ENCODE data around the gene KRT23.

KRT23 gene, protein sequence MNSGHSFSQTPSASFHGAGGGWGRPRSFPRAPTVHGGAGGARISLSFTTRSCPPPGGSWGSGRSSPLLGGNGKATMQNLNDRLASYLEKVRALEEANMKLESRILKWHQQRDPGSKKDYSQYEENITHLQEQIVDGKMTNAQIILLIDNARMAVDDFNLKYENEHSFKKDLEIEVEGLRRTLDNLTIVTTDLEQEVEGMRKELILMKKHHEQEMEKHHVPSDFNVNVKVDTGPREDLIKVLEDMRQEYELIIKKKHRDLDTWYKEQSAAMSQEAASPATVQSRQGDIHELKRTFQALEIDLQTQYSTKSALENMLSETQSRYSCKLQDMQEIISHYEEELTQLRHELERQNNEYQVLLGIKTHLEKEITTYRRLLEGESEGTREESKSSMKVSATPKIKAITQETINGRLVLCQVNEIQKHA

DNA sequence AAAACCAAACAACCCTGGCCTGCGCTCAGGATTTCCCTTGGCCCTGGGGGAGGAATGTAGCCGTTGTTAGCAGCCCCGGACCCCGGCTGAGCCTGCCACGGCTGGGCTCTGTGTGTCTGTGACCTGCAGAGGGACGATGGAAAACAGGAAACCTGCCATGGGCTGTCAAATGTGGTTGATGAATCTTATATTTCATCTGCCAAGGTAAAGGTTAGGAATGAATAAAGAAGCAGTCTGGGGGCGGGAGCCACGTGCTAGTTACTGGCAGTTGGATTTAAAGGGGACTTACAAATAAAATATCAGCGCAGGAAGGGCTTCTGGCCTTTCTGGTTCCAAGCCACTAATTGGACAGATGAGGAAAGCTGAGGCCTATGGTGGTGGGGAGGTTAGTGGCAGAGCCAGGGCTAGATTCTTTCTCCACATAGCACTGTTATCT, at the start of gene KRT23:
KRT23 (minus strand) TSS at position 263 of the 436 bp plus-strand sequence. CDS start 1,043 bp downstream, outside the sequence.
- no peak for DNase-seq (ENCODE audit: extremely low read depth in 1 of 2, low read depth in 1 of 2)

- DNase-seq (ENCODE audit: extremely low read depth in 1 of 2, low read depth in 1 of 2) = no peak
These were observed 49.5 kb upstream of the KRT23 start for GRCh38 chr17:40986920-40987319.

- no peak for DNase-seq (ENCODE audit: extremely low read depth in 1 of 2, low read depth in 1 of 2)
These were observed 46.8 kb upstream of the KRT23 start, which contains the start of gene KRT40 for GRCh38 chr17:40984226-40984625. TSS of gene KRT40 (minus strand) at chr17:40984326. CDS start at chr17:40984273, 53 bp downstream.

- DNase-seq (ENCODE audit: extremely low read depth in 1 of 2, low read depth in 1 of 2) = no peak
These were observed 43.7 kb upstream of the KRT23 start for GRCh38 chr17:40981115-40981514.

GRCh38 chr17:40980596-40980995, 43.1 kb upstream of the KRT23 start:
- no peak for DNase-seq (ENCODE audit: extremely low read depth in 1 of 2, low read depth in 1 of 2)

GRCh38 chr17:40980117-40980516, 42.7 kb upstream of the KRT23 start:
- DNase-seq (ENCODE audit: extremely low read depth in 1 of 2, low read depth in 1 of 2) = no peak

GRCh38 chr17:40978575-40979151, 41.2 kb upstream of the KRT23 start:
- no peak for DNase-seq (ENCODE audit: extremely low read depth in 1 of 2, low read depth in 1 of 2)

GRCh38 chr17:40975516-40975915, 38.1 kb upstream of the KRT23 start:
- no peak for DNase-seq (ENCODE audit: extremely low read depth in 1 of 2, low read depth in 1 of 2)

GRCh38 chr17:40974366-40974765, 36.9 kb upstream of the KRT23 start:
- no peak for DNase-seq (ENCODE audit: extremely low read depth in 1 of 2, low read depth in 1 of 2)

DNA sequence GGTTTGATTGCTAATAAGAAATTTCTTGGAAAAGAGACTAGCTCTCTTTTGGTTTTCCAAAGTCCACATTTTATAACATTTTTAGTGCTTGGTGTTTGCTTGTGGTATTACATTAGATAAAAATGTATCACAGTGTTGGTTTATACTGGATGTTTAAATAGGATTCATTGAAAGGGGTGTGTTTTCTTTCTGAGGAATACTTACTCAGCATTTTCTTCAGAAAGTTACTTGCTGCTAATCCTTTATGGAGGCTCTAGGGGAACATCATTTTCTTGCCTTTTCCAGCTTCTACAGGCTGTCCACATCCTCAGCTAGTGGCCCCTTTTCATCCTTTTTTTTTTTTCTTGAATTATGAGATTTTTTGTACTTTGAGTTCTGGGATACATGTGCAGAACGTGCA, 30.1 kb upstream of the KRT23 start:
- DNase-seq (ENCODE audit: extremely low read depth in 1 of 2, low read depth in 1 of 2) = no peak

DNA sequence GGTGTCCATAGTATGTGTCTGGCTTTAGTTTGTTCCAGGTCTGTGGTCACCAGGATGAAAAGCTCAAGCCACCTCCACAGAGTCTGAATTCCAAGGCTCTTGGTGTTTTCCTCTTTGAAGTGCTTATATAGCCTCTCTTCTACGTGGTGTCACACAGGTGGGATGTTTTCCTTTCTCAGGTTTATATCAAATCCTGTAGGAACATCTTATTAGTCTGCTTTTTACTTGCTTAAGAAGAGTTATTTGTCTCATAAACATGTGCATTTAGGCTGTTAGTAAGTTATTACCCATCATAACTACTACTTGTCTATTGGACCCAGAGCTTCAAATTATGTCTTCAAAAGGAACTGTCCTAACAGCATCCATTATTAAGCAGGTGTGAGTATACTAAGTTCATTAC, 29.4 kb upstream of the KRT23 start, which contains the start of gene KRT39:
KRT39 (minus strand) TSS at position 101 of the 400 bp plus-strand sequence; CDS start at position 9, 92 bp downstream.
- no peak for DNase-seq (ENCODE audit: extremely low read depth in 1 of 2, low read depth in 1 of 2)

DNA sequence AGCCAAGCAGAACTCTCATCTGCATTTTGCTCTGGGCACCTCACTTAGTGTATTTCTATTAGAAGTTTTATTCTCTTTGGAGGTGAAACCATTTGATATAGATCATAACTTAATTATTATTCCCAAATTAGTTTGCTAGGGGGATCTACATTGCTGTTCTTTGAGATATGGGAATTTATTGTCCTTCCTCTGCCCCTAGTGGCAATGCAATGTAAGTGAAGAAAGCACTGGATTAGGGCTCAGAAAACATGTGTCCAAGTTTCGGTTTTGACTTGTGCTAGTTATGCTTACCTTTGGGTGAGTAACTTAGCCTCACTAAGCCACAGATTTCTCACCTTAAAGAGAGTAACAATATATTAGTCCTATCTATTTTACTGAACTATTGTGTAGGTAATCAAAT, 26.4 kb upstream of the KRT23 start:
- no peak for DNase-seq (ENCODE audit: extremely low read depth in 1 of 2, low read depth in 1 of 2)

- DNase-seq (ENCODE audit: extremely low read depth in 1 of 2, low read depth in 1 of 2) = no peak
These were observed 24.7 kb upstream of the KRT23 start for GRCh38 chr17:40962059-40962561.

GRCh38 chr17:40961591-40961990, 24.1 kb upstream of the KRT23 start:
- no peak for DNase-seq (ENCODE audit: extremely low read depth in 1 of 2, low read depth in 1 of 2)

- no peak for DNase-seq (ENCODE audit: extremely low read depth in 1 of 2, low read depth in 1 of 2)
These were observed 22.7 kb upstream of the KRT23 start for GRCh38 chr17:40960144-40960543.

GRCh38 chr17:40958086-40958953, 20.9 kb upstream of the KRT23 start:
- DNase-seq (ENCODE audit: extremely low read depth in 1 of 2, low read depth in 1 of 2) = no peak

DNA sequence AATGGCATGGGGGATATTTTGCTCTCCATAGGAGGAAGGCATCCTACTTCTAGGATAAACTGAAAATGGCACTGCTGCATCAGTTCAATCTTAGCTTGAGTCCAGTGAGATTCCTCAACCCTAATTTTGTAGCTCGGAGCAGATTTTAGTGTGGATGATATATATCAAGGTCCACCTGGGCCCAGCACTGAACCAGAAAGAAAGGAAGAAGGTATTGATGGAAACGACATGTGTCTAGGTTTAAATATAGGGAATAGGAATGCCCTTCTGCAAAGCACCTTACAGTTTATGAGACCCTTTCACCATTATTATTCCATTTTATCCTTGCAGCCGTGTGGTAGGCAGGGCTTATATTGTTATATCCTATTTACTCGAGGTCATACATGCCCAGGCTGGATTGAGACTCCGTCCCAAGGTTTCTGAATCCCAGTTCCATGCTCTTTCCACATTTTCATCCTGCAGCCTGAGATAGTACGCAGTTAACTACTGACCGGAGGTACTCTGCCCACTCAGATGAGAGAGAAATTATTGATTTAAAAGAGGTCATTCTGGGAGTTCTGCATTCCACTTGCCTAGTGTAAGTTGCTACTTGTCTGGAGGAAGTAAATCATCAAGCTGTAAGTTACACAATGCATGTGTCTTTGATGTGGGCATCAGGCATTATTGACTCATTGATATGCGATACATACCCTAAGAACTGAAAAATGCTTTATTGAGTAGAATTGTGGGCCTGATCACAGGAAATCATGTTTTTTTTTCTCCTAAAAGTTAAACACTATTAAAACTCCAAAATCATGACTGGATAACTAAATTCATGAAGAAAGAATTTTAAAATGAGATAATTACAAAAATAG, 19.2 kb upstream of the KRT23 start:
- no peak for DNase-seq (ENCODE audit: extremely low read depth in 1 of 2, low read depth in 1 of 2)

DNA sequence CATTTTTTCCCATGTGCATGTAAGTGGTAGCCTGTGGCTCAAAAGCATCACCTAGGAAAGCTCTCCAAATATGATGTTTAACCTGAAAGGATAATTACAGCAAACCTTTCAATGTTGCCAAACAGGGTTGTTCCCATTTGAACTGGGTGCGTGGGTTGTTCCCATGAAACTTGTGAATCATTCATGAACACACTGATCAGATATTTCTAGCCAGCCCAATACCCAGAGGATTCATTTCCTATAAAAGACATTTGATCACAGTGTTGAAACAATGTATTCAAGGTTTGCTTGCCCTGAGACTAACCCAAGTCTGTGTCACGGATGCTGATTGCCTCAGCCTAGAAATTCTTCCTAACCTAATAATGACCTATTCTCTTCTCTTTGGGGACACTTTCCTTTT, 16.4 kb upstream of the KRT23 start:
- no peak for DNase-seq (ENCODE audit: extremely low read depth in 1 of 2, low read depth in 1 of 2)

DNA sequence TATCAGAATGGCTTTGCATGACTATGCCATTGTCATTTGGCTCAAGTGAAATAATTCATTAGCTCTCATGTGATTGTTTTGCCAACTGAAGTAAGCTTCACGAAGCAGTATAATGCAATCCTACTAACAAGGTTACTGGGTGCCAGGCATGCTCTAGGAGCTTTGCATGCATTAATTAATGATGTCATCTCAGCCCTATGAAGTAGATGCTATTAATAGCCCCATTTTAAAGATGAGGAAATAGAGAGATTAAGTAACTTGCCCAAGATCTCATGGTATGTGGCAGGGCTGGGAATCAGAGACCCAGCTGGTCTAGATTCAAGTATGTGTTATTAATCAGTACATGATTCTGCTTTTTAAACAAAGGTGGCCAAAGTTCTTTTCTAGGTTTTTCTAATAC, 15.2 kb upstream of the KRT23 start:
- no peak for DNase-seq (ENCODE audit: extremely low read depth in 1 of 2, low read depth in 1 of 2)

DNA sequence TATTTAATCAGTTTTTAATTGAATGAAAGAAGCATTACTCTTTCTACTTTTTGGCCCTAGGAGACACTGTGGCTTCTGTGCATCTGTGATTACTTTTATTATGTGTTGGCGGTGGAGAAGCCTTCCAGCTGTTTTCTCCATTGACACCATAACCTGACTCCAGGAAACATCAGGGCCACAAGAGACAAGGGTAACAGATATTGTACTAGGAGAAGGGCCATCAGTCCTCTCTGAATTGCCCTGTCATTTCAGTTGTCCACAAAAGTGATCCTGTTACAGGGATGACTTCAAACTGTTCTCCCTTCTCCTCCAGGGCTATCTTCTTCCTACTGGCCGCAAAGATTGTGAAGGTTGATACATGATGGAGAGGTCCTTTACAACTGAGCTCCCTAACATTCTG, 14.7 kb upstream of the KRT23 start:
- DNase-seq (ENCODE audit: extremely low read depth in 1 of 2, low read depth in 1 of 2) = no peak

All from activated CD8-positive, alpha-beta memory T cell treated with anti-CD3 and anti-CD28 coated beads for 1 hour (primary cell).